Measurements from ENCODE around the gene ENAM.

- TF ChIP-seq CTCF (IDR thresholded peaks at IDR 0.05) = no peak
- no peak for TF ChIP-seq EZH2 (IDR thresholded peaks at IDR 0.05)
- TF ChIP-seq EZH2phosphoT487 (IDR thresholded peaks at IDR 0.05) = no peak
These were observed 924 bp upstream of the ENAM start for GRCh38 chr4:70627620-70628019.

All from neural progenitor cell (in vitro differentiated cells).